H9 (cell line): ENCODE measurements around the gene TMBIM1. TPM values are rescaled to one million over a fixed set of nuclear protein-coding genes. Genes with fewer than 3 reads are reported as not detected.

Source experiments
- DNase-seq: peaks from one replicate; pipeline ENCODE4 v3.0.0-alpha.2; 2017
- H2AFZ ChIP-seq: one replicate; pipeline ENCODE4 v1.6.1; 2013; ENCODE audit warnings: mild to moderate bottlenecking, low read length, control low read depth, moderate library complexity
- H2AK5ac ChIP-seq: 2 replicates; pipeline ENCODE4 v1.6.1; 2013; ENCODE audit warnings: low read length, control low read depth, mixed read lengths; ENCODE audit not compliant: insufficient read length
- H2BK120ac ChIP-seq: one replicate; pipeline ENCODE4 v1.6.1; 2013; ENCODE audit warnings: low read depth, mild to moderate bottlenecking, low read length, control low read depth, inconsistent platforms; ENCODE audit not compliant: poor library complexity, severe bottlenecking
- H2BK12ac ChIP-seq: 2 replicates; pipeline ENCODE4 v1.6.1; 2013; ENCODE audit warnings: low read length, control low read depth, mixed read lengths, low read depth; ENCODE audit not compliant: insufficient read length
- H2BK15ac ChIP-seq: 2 replicates; pipeline ENCODE4 v1.6.1; 2013; ENCODE audit warnings: low read depth, low read length, control low read depth
- H2BK20ac ChIP-seq: one replicate; pipeline ENCODE4 v1.6.1; 2013; ENCODE audit warnings: low read depth, mild to moderate bottlenecking, low read length, control low read depth, inconsistent platforms; ENCODE audit not compliant: poor library complexity, severe bottlenecking
- H2BK5ac ChIP-seq: 2 replicates; pipeline ENCODE4 v1.6.1; 2013; ENCODE audit warnings: low read length, control low read depth, mixed read lengths; ENCODE audit not compliant: insufficient read length
- H3K14ac ChIP-seq: 2 replicates; pipeline ENCODE4 v1.6.1; 2013; ENCODE audit warnings: low read length, control low read depth; ENCODE audit not compliant: insufficient read depth
- H3K18ac ChIP-seq: 2 replicates; pipeline ENCODE4 v1.6.1; 2013; ENCODE audit warnings: low read depth, mild to moderate bottlenecking, mixed read lengths, low read length, control low read depth; ENCODE audit not compliant: insufficient read length
- H3K23ac ChIP-seq: 2 replicates; pipeline ENCODE4 v1.6.1; 2013; ENCODE audit warnings: low read length, control low read depth, mixed read lengths, low read depth; ENCODE audit not compliant: insufficient read length
- H3K23me2 ChIP-seq: 2 replicates; pipeline ENCODE4 v1.6.1; 2013; ENCODE audit warnings: low read depth, mild to moderate bottlenecking, mixed read lengths, low read length, control low read depth; ENCODE audit not compliant: insufficient read length, poor library complexity, severe bottlenecking
- H3K27ac ChIP-seq: 2 replicates; pipeline ENCODE4 v1.5.1; 2013; ENCODE audit warnings: low read length, control low read depth, mixed read lengths, low read depth; ENCODE audit not compliant: insufficient read length
- H3K27me3 ChIP-seq: 2 replicates; pipeline ENCODE4 v1.6.1; 2013; ENCODE audit warnings: low read length, control low read depth, inconsistent platforms; ENCODE audit not compliant: insufficient read depth
- H3K4ac ChIP-seq: 2 replicates; pipeline ENCODE4 v1.6.1; 2013; ENCODE audit warnings: low read depth, mild to moderate bottlenecking, control low read depth, inconsistent platforms, low read length, moderate library complexity
- H3K4me1 ChIP-seq: 2 replicates; pipeline ENCODE4 v1.6.1; 2013; ENCODE audit warnings: low read length, control low read depth, inconsistent platforms; ENCODE audit not compliant: insufficient read depth
- H3K4me2 ChIP-seq: 2 replicates; pipeline ENCODE4 v1.6.1; 2013; ENCODE audit warnings: low read length, control low read depth, mixed read lengths; ENCODE audit not compliant: insufficient read length, insufficient read depth
- H3K56ac ChIP-seq: 2 replicates; pipeline ENCODE4 v1.6.1; 2013; ENCODE audit warnings: low read depth, mild to moderate bottlenecking, mixed read lengths, low read length, control low read depth; ENCODE audit not compliant: insufficient read length
- H3K79me1 ChIP-seq: 2 replicates; pipeline ENCODE4 v1.6.1; 2013; ENCODE audit warnings: low read depth, mild to moderate bottlenecking, moderate library complexity, low read length, control low read depth, inconsistent platforms; ENCODE audit not compliant: insufficient read depth, poor library complexity, severe bottlenecking
- H3K79me2 ChIP-seq: 2 replicates; pipeline ENCODE4 v1.6.1; 2013; ENCODE audit warnings: low read length, control low read depth, inconsistent platforms; ENCODE audit not compliant: insufficient read depth
- H3K9ac ChIP-seq: 2 replicates; pipeline ENCODE4 v1.6.1; 2013; ENCODE audit warnings: low read length, control low read depth, mixed read lengths; ENCODE audit not compliant: insufficient read length; ENCODE audit errors: extremely low read depth
- H3K9me3 ChIP-seq: one replicate; pipeline ENCODE4 v1.6.1; 2013; ENCODE audit warnings: low read depth, low read length, inconsistent platforms; ENCODE audit not compliant: control insufficient read depth
- H3T11ph ChIP-seq: one replicate; pipeline ENCODE4 v1.6.1; 2013; ENCODE audit warnings: mild to moderate bottlenecking, low read length, control low read depth, inconsistent platforms
- H4K20me1 ChIP-seq: one replicate; pipeline ENCODE4 v1.6.1; 2013; ENCODE audit not compliant: control insufficient read depth, insufficient read length, insufficient read depth
- H4K5ac ChIP-seq: 2 replicates; pipeline ENCODE4 v1.6.1; 2013; ENCODE audit warnings: low read depth, mild to moderate bottlenecking, mixed read lengths, low read length, control low read depth; ENCODE audit not compliant: insufficient read length
- H4K8ac ChIP-seq: replicated peaks from 2 replicates; pipeline ENCODE4 v1.6.1; 2013; ENCODE audit warnings: low read length, control low read depth, mixed read lengths, low read depth; ENCODE audit not compliant: insufficient read length
- H4K91ac ChIP-seq: 2 replicates; pipeline ENCODE4 v1.6.1; 2013; ENCODE audit warnings: low read depth, mild to moderate bottlenecking, moderate library complexity, mixed read lengths, low read length, control low read depth; ENCODE audit not compliant: insufficient read length
- H3K27ac Mint-ChIP-seq, 3 experiments: 2 replicates in 2 of 3; 3 replicates in 1 of 3; pipeline ENCODE4 v1.8.0; 2020 to 2021; ENCODE audit warnings: mixed read lengths in 3 of 3, mild to moderate bottlenecking in 1 of 3, moderate library complexity in 1 of 3
- H3K27me3 Mint-ChIP-seq: 2 replicates; pipeline ENCODE4 v1.8.0; 2021; ENCODE audit warnings: low read depth, mild to moderate bottlenecking, moderate library complexity, mixed read lengths
- H3K36me3 Mint-ChIP-seq, 3 experiments: 2 replicates in 2 of 3; 3 replicates in 1 of 3; pipeline ENCODE4 v1.8.0; 2020 to 2021; ENCODE audit warnings: low read depth in 3 of 3, mixed read lengths in 3 of 3; ENCODE audit not compliant: insufficient read depth in 1 of 3
- H3K4me1 Mint-ChIP-seq, 2 experiments: 2 replicates each; pipeline ENCODE4 v1.8.0; 2020; ENCODE audit warnings: mixed read lengths in 2 of 2
- H3K4me3 Mint-ChIP-seq, 2 experiments: 2 replicates in 1 of 2; 3 replicates in 1 of 2; pipeline ENCODE4 v1.8.0; 2020 to 2021; ENCODE audit warnings: mild to moderate bottlenecking in 2 of 2, mixed read lengths in 2 of 2, moderate library complexity in 1 of 2
- H3K9me3 Mint-ChIP-seq, 2 experiments: 2 replicates in 1 of 2; 3 replicates in 1 of 2; pipeline ENCODE4 v1.8.0; 2020; ENCODE audit warnings: mild to moderate bottlenecking in 2 of 2, mixed read lengths in 2 of 2, moderate library complexity in 1 of 2
- WGBS: extraction: QIAGEN DNeasy Blood & Tissue Kit; methylation state at CpG from one replicate; pipeline ENCODE4 v1.1.7; 2013; ENCODE audit warnings: missing lambda C conversion rate, low lambda C conversion rate, mixed read lengths; ENCODE audit not compliant: insufficient read length; ENCODE audit errors: extremely low coverage; 5-methylcytosine and 5-hydroxymethylcytosine counted together
- total RNA-seq: library from RNA; stranded (reverse); gene quantifications from 2 replicates; pipeline ENCODE4 v1.2.1, GENCODE V29; 2021
- TF ChIP-seq, protein P1 (sequence below): fragments of 200-600 bp; sonication (generic); conservative IDR thresholded peaks from 3 replicates; pipeline ENCODE4 v1.8.0; 2021; ENCODE audit warnings: antibody characterized with exemption, mild to moderate bottlenecking

TMBIM1 gene
- total RNA-seq, 1 experiment from 2014 or later = 17.4 TPM

DNA sequence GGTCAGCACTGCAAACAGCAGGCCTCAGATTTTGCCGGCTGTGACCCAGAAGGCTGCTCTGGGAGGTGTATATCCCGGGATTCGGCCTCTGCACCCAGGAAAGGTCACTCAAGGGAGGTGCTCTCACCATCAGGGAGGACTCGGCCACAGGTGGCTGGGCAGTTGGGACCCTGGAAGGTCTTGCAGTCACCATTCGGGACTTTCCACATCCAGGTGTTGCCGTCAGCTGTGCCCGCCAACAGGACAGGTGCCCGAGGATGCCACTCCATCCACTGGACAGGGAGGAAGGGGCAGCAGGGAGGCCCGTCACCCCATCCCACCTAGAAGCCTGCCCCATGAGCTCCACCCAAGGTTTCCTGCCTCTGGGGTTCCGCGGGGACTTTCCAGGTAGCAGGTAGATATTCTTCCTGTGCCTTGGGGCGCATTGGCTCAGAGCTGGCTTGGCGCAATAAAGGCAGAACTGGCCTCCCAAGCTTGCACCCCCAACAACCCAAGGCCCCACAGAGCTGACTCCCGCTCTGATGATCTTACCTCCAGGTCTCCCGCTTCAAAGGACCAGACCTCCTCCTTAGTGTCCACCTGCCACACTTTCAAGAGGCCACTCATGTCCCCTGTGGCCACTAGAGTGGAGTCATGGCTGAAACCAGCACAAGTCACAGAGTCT lies 25.9 kb downstream of the TMBIM1 start:
- Histone ChIP-seq H3K79me1 (no peaks in the 10 kb centered on the region), H3T11ph (no peak overlapping the region), H2BK15ac (no peak overlapping the region), H3K4me2 (no peak overlapping the region), H3K9me3 (no peaks in the 10 kb centered on the region), H2BK20ac (no peak overlapping the region), H3K14ac (no peak overlapping the region), H4K5ac (no peak overlapping the region), H3K27ac (no peak overlapping the region), H3K23ac (no peak overlapping the region), H3K9ac (no peak overlapping the region), H4K20me1 (no peaks in the 10 kb centered on the region), H3K4ac (no peak overlapping the region), H3K18ac (no peak overlapping the region), H4K8ac (no peak overlapping the region), H2BK12ac (no peak overlapping the region), H2AFZ (no peak overlapping the region), H2BK120ac (no peak overlapping the region), H2BK5ac (no peak overlapping the region), H4K91ac (no peak overlapping the region), H2AK5ac (no peak overlapping the region), H3K27me3 (no peaks in the 10 kb centered on the region), H3K56ac (no peak overlapping the region), H3K79me2 (no peaks in the 10 kb centered on the region), H3K4me1 (peaks cover 3% of the 10 kb centered on the region; the same call in 1 of the 2 replicates), H3K23me2 (peaks cover 9% of the 10 kb centered on the region)
- Mint-ChIP-seq H3K36me3 (peaks cover 19 to 42% (median 38%) of the 10 kb centered on the region in 3 experiments; a peak in 6 of 7 replicates), H3K9me3 (no peaks in the 10 kb centered on the region), H3K4me1 (peaks cover 11 to 16% of the 10 kb centered on the region in 2 experiments), H3K27me3 (no peaks in the 10 kb centered on the region; the same call in 1 of the 2 replicates), H3K4me3 (no peak overlapping the region), H3K27ac (peak overlapping the region in 1 of 3 experiments; percentile 72; a peak in 1 of 7 replicates)
- no peak for DNase-seq
- WGBS = no CpG with 5 or more reads among the region's 15 CpGs
- TF ChIP-seq, protein P1, sequence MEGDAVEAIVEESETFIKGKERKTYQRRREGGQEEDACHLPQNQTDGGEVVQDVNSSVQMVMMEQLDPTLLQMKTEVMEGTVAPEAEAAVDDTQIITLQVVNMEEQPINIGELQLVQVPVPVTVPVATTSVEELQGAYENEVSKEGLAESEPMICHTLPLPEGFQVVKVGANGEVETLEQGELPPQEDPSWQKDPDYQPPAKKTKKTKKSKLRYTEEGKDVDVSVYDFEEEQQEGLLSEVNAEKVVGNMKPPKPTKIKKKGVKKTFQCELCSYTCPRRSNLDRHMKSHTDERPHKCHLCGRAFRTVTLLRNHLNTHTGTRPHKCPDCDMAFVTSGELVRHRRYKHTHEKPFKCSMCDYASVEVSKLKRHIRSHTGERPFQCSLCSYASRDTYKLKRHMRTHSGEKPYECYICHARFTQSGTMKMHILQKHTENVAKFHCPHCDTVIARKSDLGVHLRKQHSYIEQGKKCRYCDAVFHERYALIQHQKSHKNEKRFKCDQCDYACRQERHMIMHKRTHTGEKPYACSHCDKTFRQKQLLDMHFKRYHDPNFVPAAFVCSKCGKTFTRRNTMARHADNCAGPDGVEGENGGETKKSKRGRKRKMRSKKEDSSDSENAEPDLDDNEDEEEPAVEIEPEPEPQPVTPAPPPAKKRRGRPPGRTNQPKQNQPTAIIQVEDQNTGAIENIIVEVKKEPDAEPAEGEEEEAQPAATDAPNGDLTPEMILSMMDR = no peak
